NCI-H2107 treated with DMSO at 0.1 percent for 48 hours (cell line): ENCODE data around the gene ZNF248.

Experiments used
- DNase-seq: peaks from one replicate; lab custom pipeline; 2025; ENCODE audit not compliant: unreplicated experiment; lab: John Stamatoyannopoulos, UW

ZNF248 gene

GRCh38 chr10:37826806-37827205, 30.6 kb downstream of the ZNF248 start:
- no peak for DNase-seq

- DNase-seq, result no peak
Observed at GRCh38 chr10:37821237-37821636, 36.2 kb downstream of the ZNF248 start.

- DNase-seq, result no peak
Observed at GRCh38 chr10:37819797-37820196, 37.6 kb downstream of the ZNF248 start.

- DNase-seq, result no peak
Observed at GRCh38 chr10:37816290-37816689, 41.1 kb downstream of the ZNF248 start.

- no peak for DNase-seq
Observed at GRCh38 chr10:37813763-37814162, 43.6 kb downstream of the ZNF248 start.

- no peak for DNase-seq
Observed at GRCh38 chr10:37812290-37812689, 45.1 kb downstream of the ZNF248 start.

- no peak for DNase-seq
Observed at GRCh38 chr10:37803269-37803668, 54.1 kb downstream of the ZNF248 start.

GRCh38 chr10:37801557-37801956, 55.9 kb downstream of the ZNF248 start:
- DNase-seq, result no peak

- DNase-seq, result no peak
Observed at GRCh38 chr10:37794305-37794976, 63.0 kb downstream of the ZNF248 start.

GRCh38 chr10:37789590-37789989, 67.8 kb downstream of the ZNF248 start:
- no peak for DNase-seq

- no peak for DNase-seq
Observed at GRCh38 chr10:37784678-37785077, 72.7 kb downstream of the ZNF248 start.

- no peak for DNase-seq
Observed at GRCh38 chr10:37780536-37780935, 76.9 kb downstream of the ZNF248 start.

- no peak for DNase-seq
Observed at GRCh38 chr10:37777056-37777455, 80.4 kb downstream of the ZNF248 start.

GRCh38 chr10:37775612-37776011, 81.8 kb downstream of the ZNF248 start:
- DNase-seq, result no peak

GRCh38 chr10:37774351-37774750, 83.1 kb downstream of the ZNF248 start:
- no peak for DNase-seq

GRCh38 chr10:37765216-37765615, 92.2 kb downstream of the ZNF248 start:
- no peak for DNase-seq

- no peak for DNase-seq
Observed at GRCh38 chr10:37763132-37763531, 94.3 kb downstream of the ZNF248 start.

GRCh38 chr10:37762287-37762686, 95.1 kb downstream of the ZNF248 start:
- DNase-seq, result no peak

GRCh38 chr10:37760817-37761216, 96.6 kb downstream of the ZNF248 start:
- DNase-seq, result no peak

GRCh38 chr10:37758074-37758473, 99.3 kb downstream of the ZNF248 start:
- no peak for DNase-seq

GRCh38 chr10:37754538-37755323, 102.7 kb downstream of the ZNF248 start:
- no peak for DNase-seq

- DNase-seq, result no peak
Observed at GRCh38 chr10:37752334-37752875, 105.0 kb downstream of the ZNF248 start.
